Measurements from ENCODE around the gene HMCN2. TPM values are rescaled to one million over a fixed set of nuclear protein-coding genes. Genes with fewer than 3 reads are reported as not detected.

HMCN2 gene
- total and polyA plus RNA-seq, 8 donors, result 0.41 to 5.3 (median 0.76) TPM

GRCh38 chr9:130311408-130312140 is 46.0 kb downstream of the HMCN2 start:
- H3K4me1 ChIP-seq, result no peaks in the 10 kb centered on the region
- DNase-seq (no peak), FAIRE-seq (no peak), ATAC-seq (no peak)
- WGBS, 2 donors, result 51 to 56% methylated on average over 14 of the region's 14 CpGs
- TF ChIP-seq, protein P1, sequence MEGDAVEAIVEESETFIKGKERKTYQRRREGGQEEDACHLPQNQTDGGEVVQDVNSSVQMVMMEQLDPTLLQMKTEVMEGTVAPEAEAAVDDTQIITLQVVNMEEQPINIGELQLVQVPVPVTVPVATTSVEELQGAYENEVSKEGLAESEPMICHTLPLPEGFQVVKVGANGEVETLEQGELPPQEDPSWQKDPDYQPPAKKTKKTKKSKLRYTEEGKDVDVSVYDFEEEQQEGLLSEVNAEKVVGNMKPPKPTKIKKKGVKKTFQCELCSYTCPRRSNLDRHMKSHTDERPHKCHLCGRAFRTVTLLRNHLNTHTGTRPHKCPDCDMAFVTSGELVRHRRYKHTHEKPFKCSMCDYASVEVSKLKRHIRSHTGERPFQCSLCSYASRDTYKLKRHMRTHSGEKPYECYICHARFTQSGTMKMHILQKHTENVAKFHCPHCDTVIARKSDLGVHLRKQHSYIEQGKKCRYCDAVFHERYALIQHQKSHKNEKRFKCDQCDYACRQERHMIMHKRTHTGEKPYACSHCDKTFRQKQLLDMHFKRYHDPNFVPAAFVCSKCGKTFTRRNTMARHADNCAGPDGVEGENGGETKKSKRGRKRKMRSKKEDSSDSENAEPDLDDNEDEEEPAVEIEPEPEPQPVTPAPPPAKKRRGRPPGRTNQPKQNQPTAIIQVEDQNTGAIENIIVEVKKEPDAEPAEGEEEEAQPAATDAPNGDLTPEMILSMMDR (IDR thresholded peaks at IDR 0.05), result no peak
- no peaks in the 10 kb centered on the region for H3K27me3 ChIP-seq
- H3K4me3 ChIP-seq, result no peak overlapping the region
- no peaks in the 10 kb centered on the region for H3K9me3 ChIP-seq
- no peak overlapping the region for H3K27ac ChIP-seq
- intact Hi-C loops (cut with DNase I), result no loop called here
- H3K36me3 ChIP-seq, result no peaks in the 10 kb centered on the region

GRCh38 chr9:130313103-130313858 is 47.7 kb downstream of the HMCN2 start:
- ATAC-seq (peak in 2 of 4 donors; percentile 40 to 49), DNase-seq (no peak), FAIRE-seq (no peak)
- Histone ChIP-seq H3K4me3 (no peak overlapping the region), H3K27me3 (no peaks in the 10 kb centered on the region), H3K36me3 (no peaks in the 10 kb centered on the region), H3K9me3 (no peaks in the 10 kb centered on the region), H3K27ac (no peak overlapping the region), H3K4me1 (no peaks in the 10 kb centered on the region)
- intact Hi-C loops (cut with DNase I), result no loop called here
- TF ChIP-seq, protein P1 (IDR thresholded peaks at IDR 0.05), result no peak
- WGBS, 2 donors, result 70 to 73% methylated on average over 14 to 16 of the region's 16 CpGs

DNA sequence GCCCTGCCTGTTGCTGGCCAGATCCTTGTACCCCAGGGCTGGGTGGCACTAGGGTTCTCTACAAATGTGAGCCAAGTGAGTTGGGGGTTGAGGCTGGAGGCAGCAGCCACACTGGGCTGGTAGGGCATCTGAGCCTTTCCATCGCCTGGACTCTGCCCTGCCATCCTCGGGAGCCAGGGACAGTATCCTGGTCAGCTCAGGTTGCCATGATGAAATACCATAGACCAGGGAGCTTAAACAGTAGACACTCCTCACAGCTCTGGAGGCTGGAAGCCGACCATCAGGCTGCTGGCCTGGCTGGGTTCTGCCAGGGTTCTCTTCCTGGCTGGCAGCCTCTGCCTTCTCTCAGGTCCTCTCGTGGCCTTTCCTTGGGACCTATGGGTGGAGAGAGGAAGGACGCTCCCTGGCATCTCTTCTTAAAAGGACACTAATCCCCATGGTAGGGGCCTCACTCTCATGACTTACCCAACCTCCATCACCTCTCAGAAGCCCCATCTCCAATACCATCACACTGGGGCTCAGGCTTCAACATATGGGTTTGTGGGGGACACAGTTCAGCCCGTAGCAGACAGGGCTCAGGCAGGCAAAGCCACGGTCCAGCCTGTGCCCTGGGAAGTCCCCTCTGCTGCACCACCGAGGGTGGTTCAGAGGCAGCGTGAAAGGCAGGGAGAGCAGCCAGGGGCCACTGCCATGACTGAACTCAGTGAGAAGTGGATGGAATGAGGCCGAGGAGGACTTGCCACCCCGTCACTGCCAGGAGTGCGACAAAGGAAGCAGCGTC is 50.1 kb downstream of the HMCN2 start:
- no peaks in the 10 kb centered on the region for H3K36me3 ChIP-seq
- no peak overlapping the region for H3K27ac ChIP-seq
- no peak overlapping the region for H3K4me3 ChIP-seq
- ATAC-seq (no peak), DNase-seq (no peak), FAIRE-seq (no peak)
- WGBS, 2 donors, result 59 to 67% methylated on average over 13 of the region's 13 CpGs
- no peaks in the 10 kb centered on the region for H3K27me3 ChIP-seq
- TF ChIP-seq, protein P1 (IDR thresholded peaks at IDR 0.05), result no peak
- H3K4me1 ChIP-seq, result no peaks in the 10 kb centered on the region
- intact Hi-C loops (cut with DNase I), result no loop called here
- H3K9me3 ChIP-seq, result no peaks in the 10 kb centered on the region

GRCh38 chr9:130316430-130316829 is 50.9 kb downstream of the HMCN2 start:
- no peak overlapping the region for H3K27ac ChIP-seq
- no peak for DNase-seq
- WGBS, 2 donors, result 35 to 51% methylated on average over 8 of the region's 8 CpGs
- ATAC-seq, result no peak
- H3K4me3 ChIP-seq, result no peak overlapping the region
- H3K27me3 ChIP-seq, result no peaks in the 10 kb centered on the region
- no peaks in the 10 kb centered on the region for H3K4me1 ChIP-seq
- no peaks in the 10 kb centered on the region for H3K36me3 ChIP-seq
- no peaks in the 10 kb centered on the region for H3K9me3 ChIP-seq
- intact Hi-C loops (cut with DNase I), result no loop called here
- TF ChIP-seq, protein P1 (IDR thresholded peaks at IDR 0.05), result no peak
- FAIRE-seq, result no peak
